Measurements from ENCODE around the gene TBC1D22B. TPM values are rescaled to one million over a fixed set of nuclear protein-coding genes. Genes with fewer than 3 reads are reported as not detected.

TBC1D22B gene
- total RNA-seq, 1 experiment from 2014 or later: 12.9 TPM

- TF ChIP-seq CTCF (conservative IDR thresholded peaks at IDR 0.05): no peak
- H2AFZ ChIP-seq (ENCODE audit: low read length): no peak overlapping the region
- H2BK12ac ChIP-seq (ENCODE audit: insufficient read length, low read depth, low read length): no peak overlapping the region
- no peak overlapping the region for H2BK120ac ChIP-seq (ENCODE audit: low read depth, low read length, poor library complexity, severe bottlenecking)
- H3K36me3 Mint-ChIP-seq (ENCODE audit: insufficient read depth in 1 of 3, low read depth in 3 of 3): peaks cover 22 to 43% (median 29%) of the 10 kb centered on the region in 3 experiments
- no peak overlapping the region for H3K4ac ChIP-seq (ENCODE audit: low read depth, low read length)
- H3K9ac ChIP-seq (ENCODE audit: extremely low read depth, insufficient read length, low read length): no peak overlapping the region
- H4K8ac ChIP-seq (replicated peaks; ENCODE audit: insufficient read length, low read depth, low read length): no peak overlapping the region
- no peak overlapping the region for H3K4me2 ChIP-seq (ENCODE audit: insufficient read depth, insufficient read length, low read length)
- H3K4me1 Mint-ChIP-seq: no peaks in the 10 kb centered on the region
- no peak overlapping the region for H2BK15ac ChIP-seq (ENCODE audit: low read depth, low read length)
- no peak overlapping the region for H4K91ac ChIP-seq (ENCODE audit: insufficient read length, low read depth, low read length)
- H2BK5ac ChIP-seq (ENCODE audit: insufficient read length, low read length): no peak overlapping the region
- no peaks in the 10 kb centered on the region for H3K9me3 ChIP-seq (ENCODE audit: control insufficient read depth, low read depth, low read length)
- H4K20me1 ChIP-seq (ENCODE audit: control insufficient read depth, insufficient read depth, insufficient read length): no peaks in the 10 kb centered on the region
- no peak for DNase-seq
- H3K27ac ChIP-seq (ENCODE audit: insufficient read length, low read depth, low read length): no peak overlapping the region
- no peaks in the 10 kb centered on the region for H3K79me1 ChIP-seq (ENCODE audit: insufficient read depth, low read depth, low read length, poor library complexity, severe bottlenecking)
- no peak overlapping the region for H3K14ac ChIP-seq (ENCODE audit: insufficient read depth, low read length)
- no peaks in the 10 kb centered on the region for H3K9me3 Mint-ChIP-seq
- no peak overlapping the region for H3K56ac ChIP-seq (ENCODE audit: insufficient read length, low read depth, low read length)
- H3K27me3 ChIP-seq (ENCODE audit: insufficient read depth, low read length): no peaks in the 10 kb centered on the region
- no peak overlapping the region for H2BK20ac ChIP-seq (ENCODE audit: low read depth, low read length, poor library complexity, severe bottlenecking)
- no peak overlapping the region for H3K27ac Mint-ChIP-seq
- H3K27me3 Mint-ChIP-seq (ENCODE audit: low read depth): no peaks in the 10 kb centered on the region
- H3K4me1 ChIP-seq (ENCODE audit: insufficient read depth, low read length): no peaks in the 10 kb centered on the region
- H3K23me2 ChIP-seq (ENCODE audit: insufficient read length, low read depth, low read length, poor library complexity, severe bottlenecking): no peaks in the 10 kb centered on the region
- H3K79me2 ChIP-seq (ENCODE audit: insufficient read depth, low read length): no peaks in the 10 kb centered on the region
- no peak overlapping the region for H3K18ac ChIP-seq (ENCODE audit: insufficient read length, low read depth, low read length)
- no peak overlapping the region for H3K23ac ChIP-seq (ENCODE audit: insufficient read length, low read depth, low read length)
- no peak overlapping the region for H3T11ph ChIP-seq (ENCODE audit: low read length)
- H3K4me3 Mint-ChIP-seq: no peak overlapping the region
- no peak overlapping the region for H4K5ac ChIP-seq (ENCODE audit: insufficient read length, low read depth, low read length)
- no peak overlapping the region for H2AK5ac ChIP-seq (ENCODE audit: insufficient read length, low read length)
Observed at GRCh38 chr6:37298958-37299357, 41.4 kb downstream of the TBC1D22B start.
